GM12865 (cell line): ENCODE data around the gene POLA1.

Experiments
- DNase-seq: peaks from one replicate; pipeline ENCODE4 v3.0.0; 2010; ENCODE audit warnings: low read depth
- H3K4me3 ChIP-seq: 2 replicates; pipeline ENCODE4 v1.5.1; 2011; ENCODE audit warnings: mild to moderate bottlenecking, low read depth, low read length, control low read depth
- TF ChIP-seq, protein P1 (sequence below): IDR thresholded peaks from 2 replicates; pipeline ENCODE4 v1.5.1; 2011; ENCODE audit warnings: low read length, control low read depth, low read depth, inconsistent platforms; ENCODE audit not compliant: insufficient read depth; ENCODE audit errors: missing control alignments

The POLA1 gene

GRCh38 chrX:24694825-24695224 lies 1.1 kb downstream of the POLA1 start:
- TF ChIP-seq, protein P1, sequence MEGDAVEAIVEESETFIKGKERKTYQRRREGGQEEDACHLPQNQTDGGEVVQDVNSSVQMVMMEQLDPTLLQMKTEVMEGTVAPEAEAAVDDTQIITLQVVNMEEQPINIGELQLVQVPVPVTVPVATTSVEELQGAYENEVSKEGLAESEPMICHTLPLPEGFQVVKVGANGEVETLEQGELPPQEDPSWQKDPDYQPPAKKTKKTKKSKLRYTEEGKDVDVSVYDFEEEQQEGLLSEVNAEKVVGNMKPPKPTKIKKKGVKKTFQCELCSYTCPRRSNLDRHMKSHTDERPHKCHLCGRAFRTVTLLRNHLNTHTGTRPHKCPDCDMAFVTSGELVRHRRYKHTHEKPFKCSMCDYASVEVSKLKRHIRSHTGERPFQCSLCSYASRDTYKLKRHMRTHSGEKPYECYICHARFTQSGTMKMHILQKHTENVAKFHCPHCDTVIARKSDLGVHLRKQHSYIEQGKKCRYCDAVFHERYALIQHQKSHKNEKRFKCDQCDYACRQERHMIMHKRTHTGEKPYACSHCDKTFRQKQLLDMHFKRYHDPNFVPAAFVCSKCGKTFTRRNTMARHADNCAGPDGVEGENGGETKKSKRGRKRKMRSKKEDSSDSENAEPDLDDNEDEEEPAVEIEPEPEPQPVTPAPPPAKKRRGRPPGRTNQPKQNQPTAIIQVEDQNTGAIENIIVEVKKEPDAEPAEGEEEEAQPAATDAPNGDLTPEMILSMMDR, result no peak
- H3K4me3 ChIP-seq, result peak overlapping the region; percentile 83
- no peak for DNase-seq

- TF ChIP-seq, protein P1, result no peak
- H3K4me3 ChIP-seq, result no peak overlapping the region
- no peak for DNase-seq
Observed at GRCh38 chrX:24696294-24696693, 2.6 kb downstream of the POLA1 start.

DNA sequence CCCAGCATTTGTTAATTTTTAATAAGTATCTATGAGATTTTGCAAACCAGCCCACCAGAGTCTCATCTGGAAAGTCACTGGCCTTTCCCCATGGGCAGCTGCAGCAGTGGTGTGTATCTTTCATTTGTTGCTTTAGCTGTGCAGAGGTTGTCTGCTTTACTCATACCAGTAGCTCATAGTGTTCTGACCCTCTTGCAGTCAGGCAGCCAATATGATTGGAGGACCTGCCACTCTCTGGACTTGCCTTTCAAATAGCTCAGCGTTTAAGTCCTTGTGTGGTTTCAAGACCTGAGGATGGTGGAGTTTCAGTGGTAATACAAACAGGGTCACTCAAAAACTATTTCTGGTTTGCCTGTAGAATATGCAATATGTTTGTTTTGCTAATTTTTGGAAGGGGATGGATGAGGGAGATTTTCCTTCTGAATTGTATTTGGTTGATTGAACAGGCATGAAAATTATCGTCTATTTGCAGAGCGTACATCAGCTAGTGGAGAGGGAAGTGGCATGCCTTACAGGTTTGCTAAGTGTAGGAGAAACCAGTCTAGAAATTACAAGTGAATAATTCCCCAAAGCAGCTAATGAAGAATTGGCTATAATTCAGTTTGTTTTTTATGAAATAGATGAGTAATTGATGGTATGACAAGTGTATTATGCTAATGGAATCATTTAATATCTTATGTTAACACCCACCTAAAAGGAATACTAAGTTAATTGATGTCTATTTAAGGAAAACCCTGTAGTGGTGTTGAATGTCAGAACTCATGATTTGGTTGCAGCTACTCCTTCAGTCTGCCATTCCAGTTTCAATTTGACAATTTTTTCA lies 8.9 kb downstream of the POLA1 start:
- DNase-seq, result peak; percentile 82
- H3K4me3 ChIP-seq, result no peak overlapping the region
- TF ChIP-seq, protein P1, result no peak

- no peak for DNase-seq
- TF ChIP-seq, protein P1, result no peak
- H3K4me3 ChIP-seq, result no peak overlapping the region
Observed at GRCh38 chrX:24703185-24703494, 9.4 kb downstream of the POLA1 start.

- no peak overlapping the region for H3K4me3 ChIP-seq
- DNase-seq, result no peak
- TF ChIP-seq, protein P1, result no peak
Observed at GRCh38 chrX:24718771-24719170, 25.1 kb downstream of the POLA1 start.

GRCh38 chrX:24720036-24720435 lies 26.3 kb downstream of the POLA1 start:
- TF ChIP-seq, protein P1, result no peak
- no peak for DNase-seq
- H3K4me3 ChIP-seq, result no peak overlapping the region

GRCh38 chrX:24728530-24728929 lies 34.8 kb downstream of the POLA1 start:
- TF ChIP-seq, protein P1, result no peak
- no peak for DNase-seq
- H3K4me3 ChIP-seq, result no peak overlapping the region
